CD4-positive, alpha-beta T cell (primary cell): ENCODE results near the gene AMACR. TPM values are rescaled to one million over a fixed set of nuclear protein-coding genes. Genes with fewer than 3 reads are reported as not detected.

Source experiments
- ATAC-seq: fragments of 200-7000 bp; cut with Tn5 transposase; one replicate; pipeline ENCODE4 v1.10.0; 2022; ENCODE audit warnings: mild to moderate bottlenecking; ENCODE audit not compliant: poor library complexity
- CTCF ChIA-PET: fragments of 350-600 bp; sonication (Branson Sonifier 250); formaldehyde crosslinking; loops from one replicate; lab custom pipeline; 2021; ENCODE audit warnings: antibody characterized with exemption, inconsistent platforms; lab: Charles Lee
- POLR2A ChIA-PET: fragments of 350-600 bp; sonication (Branson Sonifier 250); formaldehyde crosslinking; loops from one replicate; lab custom pipeline; 2021; ENCODE audit warnings: antibody characterized with exemption, inconsistent platforms; lab: Charles Lee
- DNase-seq, 14 experiments: peaks; one replicate each; pipeline ENCODE4 v3.0.0-alpha.2; 2013 to 2020; ENCODE audit warnings: mixed read lengths in 2 of 14
- H3K27ac ChIP-seq, 2 donors: one replicate each; pipeline versions ENCODE4 v1.5.1 to v1.7.0; 2013; ENCODE audit warnings: low read length in 2 of 2, low read depth in 1 of 2, mild to moderate bottlenecking in 1 of 2
- H3K27me3 ChIP-seq, 2 experiments: 1 replicate in 1 of 2; 2 replicates in 1 of 2; pipeline versions ENCODE4 v1.6.1 to v1.7.0; 2013; ENCODE audit warnings: low read length in 2 of 2, control low read depth in 1 of 2, mild to moderate bottlenecking in 1 of 2, moderate library complexity in 1 of 2; ENCODE audit not compliant: insufficient read depth in 2 of 2, control insufficient read depth in 1 of 2
- H3K36me3 ChIP-seq: one replicate; pipeline ENCODE4 v1.6.1; 2013; ENCODE audit warnings: low read length, control low read depth; ENCODE audit not compliant: insufficient read depth
- H3K4me1 ChIP-seq: one replicate; pipeline ENCODE4 v1.6.1; 2013; ENCODE audit warnings: low read length, control low read depth; ENCODE audit not compliant: insufficient read depth
- H3K4me3 ChIP-seq: one replicate; pipeline ENCODE4 v1.5.1; 2013; ENCODE audit warnings: mild to moderate bottlenecking, low read length, moderate library complexity
- H3K9me3 ChIP-seq, 2 experiments: 1 replicate in 1 of 2; 2 replicates in 1 of 2; pipeline versions ENCODE4 v1.6.1 to v1.7.0; 2013; ENCODE audit warnings: low read length in 2 of 2, mild to moderate bottlenecking in 2 of 2, control low read depth in 1 of 2, moderate library complexity in 1 of 2; ENCODE audit not compliant: control insufficient read depth in 1 of 2, insufficient read depth in 1 of 2
- H3K27ac Mint-ChIP-seq: one replicate; pipeline ENCODE4 v1.8.0; 2020; ENCODE audit warnings: mixed read lengths
- H3K27me3 Mint-ChIP-seq: one replicate; pipeline ENCODE4 v1.8.0; 2021; ENCODE audit warnings: mixed read lengths
- H3K36me3 Mint-ChIP-seq: one replicate; pipeline ENCODE4 v1.8.0; 2021; ENCODE audit warnings: low read depth, mixed read lengths
- H3K4me1 Mint-ChIP-seq: one replicate; pipeline ENCODE4 v1.8.0; 2021; ENCODE audit warnings: low read depth, mixed read lengths
- H3K4me3 Mint-ChIP-seq: one replicate; pipeline ENCODE4 v1.8.0; 2020; ENCODE audit warnings: mild to moderate bottlenecking, mixed read lengths
- H3K9me3 Mint-ChIP-seq: one replicate; pipeline ENCODE4 v1.8.0; 2020; ENCODE audit warnings: mixed read lengths
- intact Hi-C, 2 experiments: fragments of 100-400 bp; cut with DNase I in 1 of 2; cut with micrococcal nuclease in 1 of 2; formaldehyde crosslinking; loops; one replicate each; pipeline versions ENCODE4 v1.15.1 to v1.9.0; 2023 to 2025; cut with DNase I, micrococcal nuclease
- total RNA-seq, 174 experiments: library from RNA in 2 of 174; stranded (reverse) in 2 of 174; gene quantifications; one replicate each; pipeline ENCODE4 v1.2.3 and lab custom pipeline; 2021 to 2026
- TF ChIP-seq, protein P1 (sequence below): fragments of 200-600 bp; IDR thresholded peaks from one replicate; pipeline ENCODE4 v1.8.0; 2022; ENCODE audit warnings: antibody characterized with exemption, mild to moderate bottlenecking

The AMACR gene
- total RNA-seq, 2 experiments from 2014 or later = 1.3 to 1.4 TPM

DNA sequence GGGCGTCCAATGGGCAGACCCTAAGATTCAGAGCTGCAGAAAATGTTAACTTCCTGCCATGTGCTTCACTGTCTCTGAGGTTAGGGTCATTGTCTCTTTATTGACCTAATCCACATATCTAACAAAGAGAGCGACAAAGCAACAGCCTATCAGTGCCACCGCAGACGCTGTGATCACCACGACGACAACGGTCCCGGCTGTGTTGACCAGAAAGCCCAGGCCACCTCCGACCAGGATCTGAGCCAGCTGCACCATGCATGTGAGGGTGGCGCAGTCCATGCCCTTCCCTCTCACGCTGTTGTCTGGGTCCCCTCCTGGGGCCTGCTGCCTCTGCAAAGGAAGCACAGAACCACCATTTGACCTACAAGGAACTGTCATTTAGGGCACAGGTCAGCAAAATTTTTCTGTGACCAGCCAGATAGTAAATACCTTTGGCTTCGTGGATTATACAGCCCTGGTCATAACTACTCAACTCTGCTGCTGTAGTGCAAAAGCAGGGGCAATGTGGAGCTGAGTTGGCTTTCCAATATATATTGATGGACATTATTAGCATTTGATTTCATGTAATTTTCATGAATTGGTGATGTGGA lies 63.2 kb downstream of the AMACR start:
- peaks cover 47% of the 10 kb centered on the region for H3K27me3 Mint-ChIP-seq
- no peak overlapping the region for H3K4me3 ChIP-seq
- no peaks in the 10 kb centered on the region for H3K9me3 Mint-ChIP-seq
- ATAC-seq (no peak), DNase-seq (no peak)
- no peaks in the 10 kb centered on the region for H3K36me3 Mint-ChIP-seq
- peaks cover 11 to 23% of the 10 kb centered on the region in 2 experiments for H3K27me3 ChIP-seq
- H3K4me1 Mint-ChIP-seq = no peaks in the 10 kb centered on the region
- H3K9me3 ChIP-seq = no peaks in the 10 kb centered on the region
- no peaks in the 10 kb centered on the region for H3K36me3 ChIP-seq
- ChIA-PET CTCF (no interaction called here), POLR2A (no interaction called here)
- intact Hi-C loops = no loop called here
- no peaks in the 10 kb centered on the region for H3K4me1 ChIP-seq
- no peak overlapping the region for H3K4me3 Mint-ChIP-seq
- H3K27ac Mint-ChIP-seq = no peak overlapping the region
- no peak overlapping the region for H3K27ac ChIP-seq
- TF ChIP-seq, protein P1, sequence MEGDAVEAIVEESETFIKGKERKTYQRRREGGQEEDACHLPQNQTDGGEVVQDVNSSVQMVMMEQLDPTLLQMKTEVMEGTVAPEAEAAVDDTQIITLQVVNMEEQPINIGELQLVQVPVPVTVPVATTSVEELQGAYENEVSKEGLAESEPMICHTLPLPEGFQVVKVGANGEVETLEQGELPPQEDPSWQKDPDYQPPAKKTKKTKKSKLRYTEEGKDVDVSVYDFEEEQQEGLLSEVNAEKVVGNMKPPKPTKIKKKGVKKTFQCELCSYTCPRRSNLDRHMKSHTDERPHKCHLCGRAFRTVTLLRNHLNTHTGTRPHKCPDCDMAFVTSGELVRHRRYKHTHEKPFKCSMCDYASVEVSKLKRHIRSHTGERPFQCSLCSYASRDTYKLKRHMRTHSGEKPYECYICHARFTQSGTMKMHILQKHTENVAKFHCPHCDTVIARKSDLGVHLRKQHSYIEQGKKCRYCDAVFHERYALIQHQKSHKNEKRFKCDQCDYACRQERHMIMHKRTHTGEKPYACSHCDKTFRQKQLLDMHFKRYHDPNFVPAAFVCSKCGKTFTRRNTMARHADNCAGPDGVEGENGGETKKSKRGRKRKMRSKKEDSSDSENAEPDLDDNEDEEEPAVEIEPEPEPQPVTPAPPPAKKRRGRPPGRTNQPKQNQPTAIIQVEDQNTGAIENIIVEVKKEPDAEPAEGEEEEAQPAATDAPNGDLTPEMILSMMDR = no peak

DNA sequence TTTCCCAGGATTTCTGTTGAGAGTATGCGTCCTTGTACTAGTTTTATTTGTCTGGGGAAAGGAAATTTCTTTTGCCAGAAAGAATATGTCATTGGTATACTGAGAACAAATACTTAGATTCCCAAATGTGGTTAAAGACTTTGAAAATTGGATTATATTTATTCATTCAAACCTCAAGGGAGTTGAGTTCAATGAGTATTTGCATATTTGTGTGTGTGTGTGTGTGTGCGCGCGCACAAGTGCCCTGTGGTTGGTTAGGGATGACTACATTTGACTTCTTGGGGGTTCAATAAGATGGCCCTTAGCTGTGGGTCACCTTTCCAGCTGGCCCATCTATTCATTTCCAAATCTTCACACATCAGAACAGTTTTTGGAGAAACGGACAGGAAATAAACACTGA lies 66.8 kb downstream of the AMACR start:
- ChIA-PET CTCF (no interaction called here), POLR2A (no interaction called here)
- Mint-ChIP-seq H3K9me3 (no peaks in the 10 kb centered on the region), H3K27me3 (peaks cover 70% of the 10 kb centered on the region), H3K4me3 (no peak overlapping the region), H3K4me1 (no peaks in the 10 kb centered on the region), H3K27ac (no peak overlapping the region), H3K36me3 (no peaks in the 10 kb centered on the region)
- Histone ChIP-seq H3K27ac (no peak overlapping the region), H3K27me3 (peaks cover 34 to 57% of the 10 kb centered on the region in 2 experiments), H3K9me3 (peaks cover 0 to 26% of the 10 kb centered on the region in 2 experiments), H3K36me3 (no peaks in the 10 kb centered on the region), H3K4me3 (no peak overlapping the region), H3K4me1 (peaks cover 5% of the 10 kb centered on the region)
- no peak for DNase-seq
- ATAC-seq = no peak
- TF ChIP-seq, protein P1 = no peak
- intact Hi-C loops = no loop called here

DNA sequence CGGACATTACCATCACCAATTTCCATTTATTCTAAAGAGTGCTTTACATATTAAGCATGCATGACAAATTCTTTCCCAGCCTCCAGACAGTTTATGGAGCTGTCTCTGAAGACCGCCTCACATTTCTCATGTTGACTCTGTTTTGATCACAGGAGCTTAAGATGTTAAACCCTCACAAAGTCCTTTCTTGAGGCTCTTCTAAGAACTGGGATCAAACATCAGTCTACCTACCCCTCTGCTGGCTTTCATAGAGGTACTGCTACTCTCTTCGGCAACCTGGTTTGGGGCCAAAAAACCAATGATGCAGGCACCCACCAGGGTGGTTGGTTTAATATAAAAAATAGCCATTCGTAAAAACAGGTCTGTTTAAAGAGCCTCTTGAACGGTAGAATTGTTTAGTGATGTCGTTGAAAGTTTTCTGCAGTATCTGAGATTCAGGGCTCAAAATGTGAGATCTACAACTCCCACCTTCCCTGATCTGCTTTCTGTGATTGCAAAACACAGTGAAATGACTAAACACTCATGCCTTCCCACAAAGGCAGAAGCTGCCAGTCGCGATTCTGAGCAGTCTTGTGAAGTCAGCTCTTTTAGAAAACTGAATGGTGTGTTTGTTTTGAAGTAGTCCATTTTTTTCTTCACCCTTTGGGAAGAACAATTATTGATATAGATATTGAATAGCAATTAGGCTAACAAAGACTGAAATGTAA lies 68.1 kb downstream of the AMACR start:
- Mint-ChIP-seq H3K27me3 (peaks cover 75% of the 10 kb centered on the region), H3K27ac (no peak overlapping the region), H3K36me3 (no peaks in the 10 kb centered on the region), H3K9me3 (no peaks in the 10 kb centered on the region), H3K4me1 (no peaks in the 10 kb centered on the region), H3K4me3 (no peak overlapping the region)
- POLR2A ChIA-PET = no interaction called here
- CTCF ChIA-PET = interaction anchor here (0.6 kb wide), 1 partner anchor 1954 kb away, joined by 3 read pairs; no protein-coding TSS in a partner anchor
- ATAC-seq = no peak
- no peaks in the 10 kb centered on the region for H3K36me3 ChIP-seq
- H3K27ac ChIP-seq = no peak overlapping the region
- TF ChIP-seq, protein P1 = no peak
- DNase-seq = no peak
- H3K4me3 ChIP-seq = no peak overlapping the region
- intact Hi-C loops = loop anchor here in 1 of 2 experiments (10.0 kb wide), 1 partner anchor 355 kb away; no protein-coding TSS in a partner anchor
- H3K9me3 ChIP-seq = peaks cover 0 to 26% of the 10 kb centered on the region in 2 experiments
- peaks cover 40 to 64% of the 10 kb centered on the region in 2 experiments for H3K27me3 ChIP-seq
- peaks cover 7% of the 10 kb centered on the region for H3K4me1 ChIP-seq
